BJ (cell line): ENCODE results near the gene WDFY2. TPM values are rescaled to one million over a fixed set of nuclear protein-coding genes. Genes with fewer than 3 reads are reported as not detected.

ENCODE experiments used
- CTCF ChIA-PET: fragments of 350-600 bp; formaldehyde crosslinking; extraction: SDS; loops from one replicate; lab custom pipeline; 2021; ENCODE audit warnings: antibody characterized with exemption, inconsistent platforms; lab: Yijun Ruan, JAX
- POLR2A ChIA-PET: fragments of 300-600 bp; sonication (Branson Sonifier 250); formaldehyde crosslinking; extraction: SDS; loops from one replicate; lab custom pipeline; 2021; ENCODE audit warnings: antibody characterized with exemption; lab: Charles Lee
- DNase-seq: peaks from one replicate; pipeline ENCODE4 v3.0.0-alpha.2; 2011; ENCODE audit warnings: low read depth
- H3K27me3 ChIP-seq: 2 replicates; pipeline ENCODE4 v1.6.0; 2011; ENCODE audit warnings: low read length; ENCODE audit not compliant: control insufficient read depth, insufficient read depth
- H3K36me3 ChIP-seq: 2 replicates; pipeline ENCODE4 v1.5.1; 2011; ENCODE audit warnings: low read length; ENCODE audit not compliant: control insufficient read depth, insufficient read depth
- H3K4me3 ChIP-seq: 2 replicates; pipeline ENCODE4 v1.5.1; 2011; ENCODE audit warnings: low read depth, mild to moderate bottlenecking, control low read depth, low read length
- CTCF ChIP-seq: IDR thresholded peaks from 2 replicates; pipeline ENCODE4 v1.5.1; 2011; ENCODE audit warnings: low read depth, mild to moderate bottlenecking, control low read depth, inconsistent platforms, low read length, moderate library complexity; ENCODE audit not compliant: insufficient read depth
- polyA plus RNA-seq: library from polyadenylated mRNA; depleted of rRNA; stranded (reverse); fragments of >200 nt; gene quantifications from 2 replicates; pipeline ENCODE4 v1.2.3, GENCODE V29; 2011; rRNA removed
- small RNA-seq: library from RNA; depleted of rRNA; stranded (forward); fragments of <200 nt; gene quantifications from one replicate; pipeline ENCODE3, GENCODE V24; 2012; ENCODE audit warnings: low replicate concordance, low read depth; ENCODE audit not compliant: insufficient read length

The WDFY2 gene
- polyA plus RNA-seq, 1 experiment, result 4.3 TPM

DNA sequence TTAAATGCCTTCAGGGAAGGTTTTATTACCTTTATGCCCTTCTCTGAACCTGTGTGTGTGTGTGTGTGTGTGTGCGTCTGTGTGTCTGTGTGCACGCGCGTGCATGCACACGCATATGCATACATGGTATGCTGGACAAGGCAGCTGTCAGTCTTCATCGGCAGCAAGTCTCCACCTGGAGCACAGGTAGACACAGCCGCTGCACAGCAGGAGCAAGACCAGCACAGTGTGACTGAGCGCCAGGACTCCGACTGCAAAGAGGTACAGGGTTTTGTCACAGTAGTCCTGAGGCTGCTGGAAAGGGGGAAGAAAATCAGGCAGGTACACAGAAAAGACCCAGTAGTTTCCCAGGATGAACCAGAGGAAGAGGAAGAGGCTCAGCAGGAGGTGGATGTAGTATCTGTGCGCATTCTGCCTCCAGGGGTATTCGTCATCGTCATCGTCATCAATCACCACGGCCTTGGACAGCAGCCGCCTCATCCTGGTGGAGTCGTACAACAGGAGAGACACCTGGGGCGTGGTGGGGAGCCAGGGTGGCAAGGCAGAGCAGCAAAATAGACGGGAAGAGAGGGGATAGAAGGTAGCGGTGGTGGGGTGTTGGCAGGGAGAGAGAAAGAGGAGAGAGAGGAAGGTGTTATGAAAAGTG lies 232.5 kb downstream of the WDFY2 start:
- peaks cover 20% of the 10 kb centered on the region for H3K27me3 ChIP-seq
- POLR2A ChIA-PET, result no interaction called here
- no peak overlapping the region for H3K4me3 ChIP-seq
- no peaks in the 10 kb centered on the region for H3K36me3 ChIP-seq
- no peak for TF ChIP-seq CTCF
- CTCF ChIA-PET, result interaction anchor here (1.0 to 4.8 kb wide), 8 partner anchors 10 to 668 kb away, joined by 3 to 42 read pairs (median 12); partner anchors contain the start of gene NEK5
- no peak for DNase-seq

Small RNAs within 50 kb of the gene (small RNA-seq; reads per million reads assigned to genes)
- gene MIR4703 (not detected), gene RN7SL413P (not detected), gene RNU6-65P (not detected), gene RNY1P6 (not detected)

Other genes with a start within 250 kb of the WDFY2 start
- not detected in 2 replicates for gene SERPINE3, start 244.8 kb upstream of the WDFY2 start, polyA plus RNA-seq
- 17.2 and 32.0 TPM in 2 replicates for gene INTS6, start 131.4 kb upstream of the WDFY2 start, polyA plus RNA-seq
- gene DHRS12, start 219.7 kb downstream of the WDFY2 start, polyA plus RNA-seq, result 5.6 and 6.5 TPM in 2 replicates